Muscle of back (tissue), 13 donors: ENCODE data around the gene DUSP28. TPM values are rescaled to one million over a fixed set of nuclear protein-coding genes. Genes with fewer than 3 reads are reported as not detected.
A peak's percentile ranks its signal among the peaks of the same experiment; 100 is the strongest.
"Not testable (repeated sequence)": the region's sequence is repeated elsewhere in the genome, so short reads cannot be mapped to it uniquely, and the experiment has no call there.

Source experiments
- DNase-seq, 3 donors: peaks; one replicate each; pipeline versions ENCODE4 v3.0.0 to v3.0.0-alpha.2; 2013
- long read RNA-seq, 9 donors: transcript quantifications; one replicate each; lab custom pipeline, GENCODE V29; 2026
- polyA plus RNA-seq, 10 donors: library from polyadenylated mRNA; unstranded; fragments of 120-200 nt; gene quantifications; one replicate each; pipeline ENCODE4 v1.2.1, GENCODE V29; 2013; ENCODE audit not compliant: insufficient read length in 10 of 10

Gene DUSP28
- polyA plus RNA-seq, result 10 to 100 TPM in 3 of 10 donors, 1 to 10 TPM in 7; 8.1 to 11.0 (median 9.6) TPM
- long read RNA-seq, donor 1, partial matches to known transcripts, result 0 of 5 reads
- long read RNA-seq, donor 1, other reads (novel, unspliced or antisense), result 0 of 5 reads
- long read RNA-seq, donor 2, transcript DUSP28-201 (3 exons, 1,555 nt), result major isoform, 6 of 6 reads
- long read RNA-seq, donor 2, partial matches to known transcripts, result 0 of 6 reads
- long read RNA-seq, donor 2, other reads (novel, unspliced or antisense), result 0 of 6 reads
- long read RNA-seq, donor 3, result 0 reads
- long read RNA-seq, donor 4, partial matches to known transcripts, result 0 of 3 reads
- long read RNA-seq, donor 4, other reads (novel, unspliced or antisense), result 0 of 3 reads
- long read RNA-seq, donor 5, transcript DUSP28-201 (3 exons, 1,555 nt), result major isoform, 6 of 10 reads
- long read RNA-seq, donor 5, partial matches to known transcripts, result 0 of 10 reads
- long read RNA-seq, donor 5, other reads (novel, unspliced or antisense), result 0 of 10 reads
- long read RNA-seq, donor 6, transcript DUSP28-201 (3 exons, 1,555 nt), result major isoform, 5 of 7 reads
- long read RNA-seq, donor 6, partial matches to known transcripts, result 0 of 7 reads
- long read RNA-seq, donor 6, other reads (novel, unspliced or antisense), result 0 of 7 reads
- long read RNA-seq, donor 7, partial matches to known transcripts, result 0 of 1 reads
- long read RNA-seq, donor 7, other reads (novel, unspliced or antisense), result 0 of 1 reads
- long read RNA-seq, donor 8, partial matches to known transcripts, result 0 of 7 reads
- long read RNA-seq, donor 8, other reads (novel, unspliced or antisense), result 0 of 7 reads
- long read RNA-seq, donor 9, partial matches to known transcripts, result 0 of 1 reads
- long read RNA-seq, donor 9, other reads (novel, unspliced or antisense), result 0 of 1 reads

DNA sequence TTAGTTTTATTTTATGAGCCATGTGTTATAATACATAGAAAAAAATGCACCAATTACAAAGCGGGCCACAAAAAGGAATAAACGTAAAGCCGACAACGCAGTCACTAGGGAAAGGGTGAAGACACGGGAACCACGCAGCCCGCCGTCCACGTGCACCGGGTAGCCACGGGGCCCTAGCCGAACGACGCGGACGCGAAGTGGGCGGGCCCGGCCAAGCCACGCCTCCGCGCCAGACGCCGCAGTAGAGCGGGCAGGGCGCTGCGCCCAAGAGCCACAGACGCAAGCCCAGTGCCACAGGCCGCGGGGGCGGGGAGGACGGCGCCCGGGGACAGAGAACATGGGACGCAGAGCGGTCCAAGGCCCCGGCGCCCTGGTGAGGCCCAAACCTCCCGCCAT is at the start of gene DUSP28:
DUSP28 (plus strand) TSS at position 274 of the 396 bp plus-strand sequence. CDS start 328 bp downstream, outside the sequence.
- DNase-seq, result peak; percentile 78 to 94 (median 88)

DNA sequence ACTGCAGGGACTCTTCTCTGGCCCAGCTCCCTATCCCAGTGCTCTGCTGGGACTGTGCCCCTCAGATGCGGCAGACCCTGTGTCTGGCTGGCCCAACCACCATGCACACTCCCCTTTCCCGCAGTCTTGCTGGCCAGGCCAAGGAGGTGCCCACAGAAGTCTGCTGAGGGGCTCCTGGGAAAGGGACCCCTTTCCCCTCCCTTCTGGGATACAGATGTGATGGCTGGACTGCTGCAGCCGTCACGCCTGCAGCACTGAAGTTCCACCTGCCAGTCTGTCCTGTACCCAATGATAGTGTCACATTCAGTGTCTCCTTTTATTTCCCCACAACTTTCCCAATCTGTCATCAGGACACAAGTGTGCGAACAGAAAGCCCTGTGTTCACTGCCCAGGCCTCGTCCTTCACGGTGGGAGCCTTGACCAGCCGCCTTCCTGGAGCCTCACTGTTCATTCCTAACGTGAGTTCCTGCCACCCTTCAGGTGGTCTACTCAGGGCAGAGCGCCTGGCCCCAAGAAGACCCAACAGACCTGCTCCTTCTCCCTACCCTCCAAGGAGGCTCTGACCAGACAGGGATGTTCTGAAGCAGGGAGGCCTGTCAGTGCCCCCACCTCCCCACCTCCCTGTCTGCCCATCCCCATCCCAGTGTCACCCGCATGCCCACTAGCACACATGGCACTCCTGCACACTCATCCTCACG is 49.5 kb upstream of the DUSP28 start:
- DNase-seq, result no peak

DNA sequence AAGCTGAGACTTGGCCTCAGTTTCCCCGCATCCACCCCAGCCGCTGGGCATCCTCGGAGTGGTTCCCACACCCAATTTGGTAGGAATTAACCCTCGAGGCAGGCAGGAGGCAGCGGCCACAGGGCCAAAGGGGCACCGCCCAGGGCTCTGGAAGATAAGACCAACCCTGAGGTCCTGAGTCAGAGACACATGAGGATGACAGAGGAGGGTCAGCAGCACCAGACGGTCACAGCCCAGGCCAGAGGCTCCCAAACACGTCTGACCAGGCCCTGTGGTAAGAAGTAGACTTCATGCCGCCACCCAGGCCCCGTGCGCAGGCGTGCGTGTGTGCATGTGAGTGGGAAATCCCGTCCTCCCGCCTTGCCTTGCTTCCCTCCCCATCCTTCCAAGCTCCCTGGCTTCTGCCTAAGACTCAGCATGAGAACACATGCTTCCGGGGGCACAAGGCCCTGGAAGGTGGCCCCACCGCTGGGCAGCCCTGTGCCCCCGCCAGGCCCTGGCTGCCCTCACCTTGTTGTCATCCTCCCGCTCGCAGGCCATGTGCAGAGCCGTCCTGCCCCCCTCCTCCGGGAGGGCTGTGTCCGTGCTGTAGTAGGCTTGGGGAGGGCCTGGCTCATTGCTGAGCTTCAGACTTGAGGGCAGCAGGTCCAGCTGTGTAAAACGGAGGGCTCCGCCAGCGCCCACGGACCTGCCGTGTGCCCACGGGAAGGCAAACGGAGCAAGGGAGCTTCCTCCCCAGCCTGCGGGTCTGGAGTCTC is 48.6 kb upstream of the DUSP28 start:
- DNase-seq, result no peak

DNA sequence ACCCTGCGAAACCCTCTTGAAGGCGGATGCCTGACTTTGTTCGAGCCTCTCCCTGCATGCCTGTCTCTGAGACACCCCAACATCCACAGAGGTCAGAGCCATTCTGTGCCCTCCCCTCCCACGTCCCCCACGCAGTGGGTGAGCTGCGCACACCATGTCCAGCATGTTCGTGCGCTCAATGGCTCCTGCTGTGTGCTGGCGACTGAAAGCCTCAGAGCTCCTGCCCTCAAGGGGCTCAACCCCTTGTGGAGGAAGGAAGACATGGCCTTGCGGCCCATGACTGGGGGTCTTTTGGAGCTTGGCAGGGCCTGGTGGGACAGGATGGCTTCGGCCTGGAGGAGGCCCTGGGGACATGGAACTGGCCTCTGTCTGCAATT is 48.1 kb upstream of the DUSP28 start:
- no peak for DNase-seq

DNA sequence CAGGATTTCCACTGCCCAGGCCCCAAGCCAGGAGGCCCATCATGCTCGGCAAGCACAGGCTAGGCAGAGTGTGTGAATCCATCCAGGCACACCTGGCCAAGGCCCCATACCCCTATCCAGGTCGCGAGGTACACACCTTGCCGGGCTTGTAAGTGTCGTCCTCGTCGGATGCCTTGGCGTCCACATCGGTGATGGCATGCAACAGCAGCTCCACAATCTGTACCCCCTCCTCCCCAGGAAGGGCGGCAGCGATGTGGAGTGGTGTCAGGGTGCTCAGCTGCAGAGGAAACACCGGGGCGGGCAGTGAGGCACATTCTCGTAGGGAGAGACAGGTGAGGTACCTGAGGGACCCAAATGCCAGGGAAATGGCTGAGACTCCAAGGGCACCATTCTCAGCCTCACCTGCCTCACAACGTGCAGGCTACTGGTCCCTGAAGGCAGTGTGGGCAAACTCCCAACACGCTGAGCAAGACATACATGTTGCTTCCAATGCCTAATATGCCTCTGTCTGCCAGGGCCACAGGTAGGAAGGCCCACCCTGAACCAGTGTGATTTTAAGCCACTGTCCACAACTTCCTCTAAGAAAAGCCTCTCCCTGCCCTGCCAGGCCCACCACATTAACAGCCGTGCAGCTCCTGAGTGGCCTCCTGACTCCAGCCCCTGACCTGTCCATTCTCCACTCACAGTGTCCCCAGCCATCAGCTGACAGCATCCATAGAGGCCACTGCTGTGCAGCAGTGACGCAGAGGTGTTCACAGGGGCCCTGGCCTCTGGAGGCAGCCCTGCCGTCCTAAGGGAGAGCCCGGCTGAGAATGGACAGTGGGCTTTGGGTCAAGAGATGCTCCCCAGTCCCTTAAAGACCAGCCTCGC is 47.3 kb upstream of the DUSP28 start:
- DNase-seq, result no peak

DNA sequence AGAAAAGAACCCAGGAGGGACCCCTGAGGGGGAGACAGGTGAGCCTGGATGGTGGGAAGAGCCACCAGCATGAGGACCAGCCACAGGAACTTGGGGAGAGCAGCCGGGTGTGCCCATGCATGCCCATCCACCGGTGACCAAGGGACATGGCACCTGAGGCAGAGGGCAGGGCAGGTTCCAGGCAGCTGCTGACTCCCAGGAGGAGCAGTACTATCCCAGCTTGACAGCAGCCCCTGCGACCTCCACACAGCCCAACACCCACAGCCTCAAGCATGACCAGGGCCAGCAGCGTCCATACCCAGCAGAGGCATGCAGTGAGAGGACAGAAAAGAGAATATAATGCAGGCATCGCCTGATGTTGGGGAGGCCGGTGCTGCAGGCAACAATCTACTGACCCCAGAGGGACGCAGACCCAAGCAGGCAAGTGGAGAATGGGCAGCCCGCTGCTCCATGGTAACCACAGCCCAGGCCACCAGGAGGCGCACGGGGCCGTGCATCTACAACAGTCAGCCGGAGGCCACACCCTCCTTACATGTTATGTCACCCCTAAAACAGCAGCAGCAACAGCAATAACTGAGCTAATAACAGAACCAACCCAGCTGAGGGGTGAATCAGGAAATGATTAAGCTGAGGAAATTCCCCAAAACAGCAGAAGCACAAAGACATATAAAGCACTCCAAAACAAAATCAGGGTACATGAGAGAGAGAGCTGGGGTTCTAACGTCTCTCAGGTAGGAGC is 46.4 kb upstream of the DUSP28 start:
- peak; percentile 36 to 77 (median 62) for DNase-seq

- DNase-seq, result no peak
Observed at GRCh38 chr2:240514631-240515030, 45.5 kb upstream of the DUSP28 start.

GRCh38 chr2:240517342-240517741 is 42.8 kb upstream of the DUSP28 start:
- DNase-seq, result no peak

DNA sequence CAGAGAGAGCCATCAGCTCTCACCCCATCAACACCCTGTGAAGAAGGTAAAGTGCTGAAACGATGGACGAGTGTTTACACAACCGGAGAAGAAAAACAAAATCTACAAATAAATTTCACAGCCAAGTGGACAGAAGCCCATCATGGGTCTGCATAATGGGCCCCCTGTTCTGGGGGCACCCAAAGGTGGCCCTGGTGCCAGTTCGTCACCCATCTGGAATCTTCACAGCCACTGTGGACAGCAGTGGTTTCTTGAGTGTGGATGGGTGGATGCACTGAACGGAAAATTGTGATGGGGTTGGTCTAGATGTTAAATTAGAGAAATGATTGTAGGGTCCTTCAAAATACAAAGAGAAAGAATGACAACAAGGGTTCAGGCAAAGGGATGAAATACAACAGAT is 41.2 kb upstream of the DUSP28 start:
- no peak for DNase-seq

DNA sequence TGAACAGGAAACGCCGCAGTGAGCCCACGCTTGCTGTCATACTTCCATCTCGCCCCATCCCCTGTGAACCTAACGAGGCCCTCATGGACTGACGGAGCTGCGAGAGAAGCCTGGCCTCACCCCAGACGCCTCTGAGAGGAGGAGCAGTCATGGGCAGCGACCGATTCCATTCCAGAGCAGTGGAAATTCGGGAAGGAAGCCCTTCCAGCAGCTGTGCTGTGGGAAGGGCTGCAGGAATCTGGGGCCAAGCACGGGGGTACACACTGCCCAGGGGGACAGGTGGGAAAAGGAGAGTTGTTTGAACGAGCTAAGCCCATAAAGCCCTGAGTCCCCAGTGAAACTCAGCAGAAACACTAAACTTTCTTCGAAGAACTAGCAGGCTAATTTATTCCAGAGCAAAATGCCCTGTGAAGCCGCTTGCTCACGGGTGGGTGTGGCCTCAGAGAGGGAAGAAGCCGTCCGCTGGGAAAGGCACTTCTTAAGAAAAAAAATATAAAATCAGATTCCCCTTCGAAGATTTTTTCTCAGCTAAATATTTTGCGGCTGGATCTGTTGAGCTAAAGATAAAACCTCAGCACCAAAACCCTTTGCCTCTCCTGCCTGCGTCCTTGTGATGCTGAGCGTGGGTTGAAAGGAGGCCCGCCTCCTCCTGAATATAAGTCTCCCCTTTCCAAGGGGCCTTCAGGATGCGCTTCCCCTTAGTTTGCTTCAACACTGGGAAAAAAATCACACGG is 40.6 kb upstream of the DUSP28 start:
- peak in 2 of 3 donors; percentile 15 to 54 for DNase-seq

- peak in 1 of 3 donors; percentile 19 for DNase-seq
Observed at GRCh38 chr2:240520130-240520973, 39.8 kb upstream of the DUSP28 start.

GRCh38 chr2:240520974-240521350 is 39.2 kb upstream of the DUSP28 start:
- DNase-seq, result no peak

GRCh38 chr2:240521885-240522284 is 38.3 kb upstream of the DUSP28 start:
- DNase-seq, result not testable (repeated sequence)

GRCh38 chr2:240522406-240522805 is 37.8 kb upstream of the DUSP28 start:
- no peak for DNase-seq

DNA sequence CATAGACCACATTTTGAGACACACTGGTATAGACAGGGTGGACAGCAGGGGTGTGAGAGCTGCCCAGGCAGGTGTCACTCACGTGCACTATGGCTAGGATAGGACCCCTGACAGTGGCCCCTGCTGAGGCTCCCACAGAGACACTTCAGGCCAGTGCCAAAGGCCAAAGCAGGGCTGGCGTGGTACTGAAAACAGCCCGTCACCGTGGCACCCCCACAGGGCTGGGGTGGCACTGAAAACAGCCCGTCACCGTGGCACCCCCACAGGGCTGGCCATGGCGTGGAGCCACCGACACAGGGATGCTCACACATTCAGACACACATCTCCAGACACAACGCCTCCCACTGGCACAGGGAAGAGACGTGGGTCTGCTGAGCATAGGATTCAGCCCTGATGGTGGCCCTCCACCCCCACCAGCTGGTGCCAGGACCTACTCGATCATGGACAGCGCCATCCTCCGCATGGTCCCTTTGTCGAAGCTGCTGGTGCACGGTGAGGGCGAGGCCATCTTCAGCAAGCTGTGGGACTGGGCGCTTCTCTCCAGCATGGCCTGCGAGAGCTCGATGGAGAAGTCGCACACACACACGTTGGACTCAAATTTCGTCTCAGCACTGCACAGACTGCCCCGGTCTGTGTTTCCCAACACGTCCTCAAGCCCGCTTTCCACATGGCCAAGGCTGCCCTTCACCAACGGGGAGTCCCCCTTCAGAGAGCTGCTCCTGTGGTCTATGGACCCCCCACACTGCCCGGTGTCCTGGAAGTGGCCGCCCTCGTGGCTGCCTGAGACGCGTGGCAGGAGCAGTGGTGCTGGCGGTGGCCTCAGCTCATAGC is 36.5 kb upstream of the DUSP28 start:
- no peak for DNase-seq

GRCh38 chr2:240524963-240525718 is 35.0 kb upstream of the DUSP28 start:
- DNase-seq, result no peak
